Measurements from ENCODE around the gene OR8G5.

GRCh38 chr11:124313849-124314248 lies 57.7 kb downstream of the OR8G5 start, which contains the start of gene OR8D1:
- TF ChIP-seq POLR2AphosphoS5 (IDR thresholded peaks at IDR 0.05; ENCODE audit: insufficient read depth in 1 of 2, low read depth in 1 of 2) (no peak), CTCF (IDR thresholded peaks at IDR 0.05) (no peak), POLR2A (IDR thresholded peaks at IDR 0.05) (no peak)
